HepG2 (cell line): ENCODE data around the gene LRRC4C. TPM values are rescaled to one million over a fixed set of nuclear protein-coding genes. Genes with fewer than 3 reads are reported as not detected.

Source experiments
- ATAC-seq: fragments of 200-7000 bp; cut with Tn5 transposase; 3 replicates; pipeline ENCODE4 v1.9.1; 2020; ENCODE audit warnings: mild to moderate bottlenecking, moderate library complexity
- BruUV-seq: library from RNA; stranded (reverse); fragments of 400-500 nt; replicated peaks from 2 replicates; lab custom pipeline; 2021; lab: Mats Ljungman, UMichigan
- CTCF ChIA-PET: fragments of 300-600 bp; formaldehyde crosslinking; extraction: SDS; loops from one replicate; lab custom pipeline; 2021; ENCODE audit warnings: low total read pairs, inconsistent platforms, low intra/inter-chr PET ratio; lab: Yijun Ruan, JAX
- POLR2A ChIA-PET: fragments of 350-600 bp; sonication (Branson Sonifier 250); formaldehyde crosslinking; loops from one replicate; lab custom pipeline; 2020; ENCODE audit warnings: antibody characterized with exemption, inconsistent platforms; lab: Yijun Ruan, JAX
- DNase-seq: peaks from one replicate; pipeline ENCODE4 v3.0.0-alpha.2; 2015; ENCODE audit warnings: low spot score
- FAIRE-seq: peaks from 3 replicates; lab custom pipeline; 2011; peaks lifted over from hg19 to GRCh38; lab: Jason Lieb, UNC
- H2AFZ ChIP-seq: one replicate; pipeline ENCODE4 v1.6.1; 2011; ENCODE audit warnings: low read length, inconsistent platforms
- H3K27ac ChIP-seq: fragments of 300-600 bp; 3 replicates; pipeline ENCODE4 v1.8.0; 2011; ENCODE audit warnings: mixed run types, mild to moderate bottlenecking, mixed read lengths, low read length, inconsistent platforms; ENCODE audit not compliant: insufficient read depth; ENCODE audit errors: extremely low read length
- H3K27me3 ChIP-seq, 2 experiments: fragments of 200-600 bp in 1 of 2; 2 replicates in 1 of 2; 3 replicates in 1 of 2; pipeline versions ENCODE4 v1.6.0 to v1.8.0; 2011; ENCODE audit warnings: low read length in 2 of 2, mild to moderate bottlenecking in 2 of 2, moderate library complexity in 2 of 2, inconsistent platforms in 1 of 2; ENCODE audit not compliant: insufficient read depth in 2 of 2, control insufficient read depth in 1 of 2
- H3K36me3 ChIP-seq, 2 experiments: fragments of 200-600 bp in 1 of 2; replicated peaks in 1 of 2; 2 replicates in 1 of 2; 3 replicates in 1 of 2; pipeline versions ENCODE4 v1.5.1 to v1.8.0; 2011; ENCODE audit warnings: low read length in 2 of 2, inconsistent platforms in 1 of 2; ENCODE audit not compliant: insufficient read depth in 2 of 2, control insufficient read depth in 1 of 2
- H3K4me1 ChIP-seq: 2 replicates; pipeline ENCODE4 v1.5.1; 2012; ENCODE audit warnings: low read length, inconsistent platforms; ENCODE audit not compliant: insufficient read depth
- H3K4me2 ChIP-seq: 2 replicates; pipeline ENCODE4 v1.6.0; 2011; ENCODE audit warnings: low read depth, low read length, inconsistent platforms
- H3K4me3 ChIP-seq, 3 experiments: fragments of 200-600 bp in 1 of 3; sonication (generic), shearing (Covaris generic) in 1 of 3; replicated peaks in 1 of 3; 2 replicates each; pipeline ENCODE4 v1.5.1; 2011 to 2016; ENCODE audit warnings: low read length in 3 of 3, inconsistent platforms in 2 of 3, low read depth in 2 of 3, mild to moderate bottlenecking in 2 of 3, control low read depth in 1 of 3, mixed read lengths in 1 of 3; ENCODE audit not compliant: insufficient read depth in 1 of 3
- H3K79me2 ChIP-seq: one replicate; pipeline ENCODE4 v1.6.1; 2011; ENCODE audit warnings: low read length, inconsistent platforms; ENCODE audit not compliant: insufficient read depth
- H3K9ac ChIP-seq: 2 replicates; pipeline ENCODE4 v1.6.0; 2011; ENCODE audit warnings: mild to moderate bottlenecking, low read depth, low read length, inconsistent platforms; ENCODE audit not compliant: insufficient read depth
- H3K9me3 ChIP-seq: 2 replicates; pipeline ENCODE4 v1.5.1; 2012; ENCODE audit warnings: mild to moderate bottlenecking, low read length
- H4K20me1 ChIP-seq: 2 replicates; pipeline ENCODE4 v1.6.0; 2011; ENCODE audit warnings: inconsistent platforms, mild to moderate bottlenecking, low read length, moderate library complexity; ENCODE audit not compliant: insufficient read depth
- ATF7 ChIP-seq, 2 experiments: fragments of 450-650 bp in 1 of 2; sonication (generic) in 1 of 2; formaldehyde crosslinking in 1 of 2; IDR thresholded peaks; 2 replicates each; pipeline versions ENCODE4 v1.4.0 to v1.6.1; 2016 to 2020; ENCODE audit warnings: antibody characterized with exemption in 1 of 2, mild to moderate bottlenecking in 1 of 2, missing genetic modification reagents in 1 of 2
- CREBL2 ChIP-seq: sonication (generic); formaldehyde crosslinking; IDR thresholded peaks from 2 replicates; pipeline ENCODE4 v1.8.1; 2023; ENCODE audit warnings: missing genetic modification reagents, mild to moderate bottlenecking, borderline replicate concordance
- E2F5 ChIP-seq: sonication (generic); formaldehyde crosslinking; conservative IDR thresholded peaks from 2 replicates; pipeline ENCODE4 v1.4.0; 2020; ENCODE audit warnings: missing genetic modification reagents
- FOSL2 ChIP-seq: sonication (generic); formaldehyde crosslinking; IDR thresholded peaks from 2 replicates; pipeline ENCODE4 v1.4.0; 2020; ENCODE audit warnings: missing genetic modification reagents
- JARID2 ChIP-seq: sonication (generic); formaldehyde crosslinking; IDR thresholded peaks from 2 replicates; pipeline ENCODE4 v1.8.1; 2023; ENCODE audit warnings: missing genetic modification reagents, inconsistent platforms; ENCODE audit not compliant: insufficient replicate concordance
- KLF6 ChIP-seq: IDR thresholded peaks from 2 replicates; pipeline ENCODE4 v1.8.0; 2016; ENCODE audit warnings: missing biosample characterization, missing genetic modification reagents
- NR2C2 ChIP-seq: sonication (generic); formaldehyde crosslinking; IDR thresholded peaks from 2 replicates; pipeline ENCODE4 v1.4.0; 2020; ENCODE audit warnings: missing genetic modification reagents, mild to moderate bottlenecking, moderate library complexity, borderline replicate concordance
- REPIN1 ChIP-seq: sonication (generic); formaldehyde crosslinking; IDR thresholded peaks from 2 replicates; pipeline ENCODE4 v1.8.0; 2022; ENCODE audit warnings: missing genetic modification reagents, low read depth, mild to moderate bottlenecking, borderline replicate concordance
- SP140L ChIP-seq: sonication (generic); formaldehyde crosslinking; IDR thresholded peaks from 2 replicates; pipeline ENCODE4 v1.4.0; 2020; ENCODE audit warnings: missing genetic modification reagents, borderline replicate concordance
- TBL1XR1 ChIP-seq: fragments of 150-350 bp; IDR thresholded peaks from 2 replicates; pipeline ENCODE4 v1.6.1; 2014; ENCODE audit warnings: borderline replicate concordance, low read length; ENCODE audit not compliant: partially characterized antibody
- TEAD3 ChIP-seq: optimal IDR thresholded peaks from 2 replicates; pipeline ENCODE3; 2016; ENCODE audit warnings: borderline replicate concordance
- TFE3 ChIP-seq: IDR thresholded peaks from 2 replicates; pipeline ENCODE4 v1.6.1; 2016
- ZNF12 ChIP-seq: sonication (generic); formaldehyde crosslinking; IDR thresholded peaks from 2 replicates; pipeline ENCODE4 v1.5.0; 2020; ENCODE audit warnings: missing genetic modification reagents
- ZNF30 ChIP-seq: sonication (generic); formaldehyde crosslinking; IDR thresholded peaks from 2 replicates; pipeline ENCODE4 v1.5.0; 2020; ENCODE audit warnings: mild to moderate bottlenecking, missing genetic modification reagents
- ZNF367 ChIP-seq: sonication (generic); formaldehyde crosslinking; IDR thresholded peaks from 2 replicates; pipeline ENCODE4 v1.4.0; 2020; ENCODE audit warnings: missing genetic modification reagents, borderline replicate concordance
- ZNF468 ChIP-seq: sonication (generic); formaldehyde crosslinking; IDR thresholded peaks from 2 replicates; pipeline ENCODE4 v1.8.0; 2022; ENCODE audit warnings: mild to moderate bottlenecking, moderate library complexity, missing genetic modification reagents
- ZNF484 ChIP-seq: sonication (generic); formaldehyde crosslinking; IDR thresholded peaks from 2 replicates; pipeline ENCODE4 v1.5.1; 2020; ENCODE audit warnings: mild to moderate bottlenecking, low read depth, missing genetic modification reagents, borderline replicate concordance
- ZNF614 ChIP-seq: IDR thresholded peaks from 2 replicates; pipeline ENCODE4 v1.6.1; 2018; ENCODE audit warnings: missing biosample characterization, missing genetic modification reagents, inconsistent platforms, borderline replicate concordance
- ZNF777 ChIP-seq: sonication (generic); formaldehyde crosslinking; IDR thresholded peaks from 2 replicates; pipeline ENCODE4 v1.4.0; 2020; ENCODE audit warnings: missing genetic modification reagents
- in situ Hi-C: cut with HindIII; loops from 2 replicates; pipeline ENCODE4 v1.10.0; 2017; ENCODE audit warnings: low pct_unique_long_range_greater_than_20kb; ENCODE audit not compliant: extremely low pct_ligation_motif_present
- intact Hi-C: fragments of 100-400 bp; cut with micrococcal nuclease; formaldehyde crosslinking; loops from one replicate; pipeline ENCODE4 v1.10.0; 2022; ENCODE audit not compliant: unreplicated experiment
- polyA plus RNA-seq, 8 experiments: library from polyadenylated mRNA; depleted of rRNA in 3 of 8; stranded (reverse) in 7 of 8; unstranded in 1 of 8; fragments of >200 nt; fragmentation: Illumina TruSeq in 4 of 8; extraction: Trizol in 4 of 8; gene quantifications; 2 replicates each; pipeline versions ENCODE4 v1.2.1 to v1.2.3, GENCODE V29; 2011 to 2016; ENCODE audit warnings: low read depth in 4 of 8, missing spikeins in 1 of 8, mixed read lengths in 1 of 8; ENCODE audit not compliant: insufficient read depth in 1 of 8
- total RNA-seq, 5 experiments: library from RNA; depleted of rRNA; stranded (reverse); fragments of >200 nt; fragmentation: Illumina TruSeq; extraction: Trizol; gene quantifications; 2 replicates each; pipeline ENCODE4 v1.2.3, GENCODE V29; 2016; ENCODE audit warnings: low read depth in 1 of 5
- TF ChIP-seq, protein P1 (sequence below): sonication (generic); formaldehyde crosslinking; IDR thresholded peaks from 2 replicates; pipeline ENCODE4 v1.5.1; 2020; ENCODE audit warnings: mild to moderate bottlenecking, missing genetic modification reagents

Gene LRRC4C
- total and polyA plus RNA-seq, 2 of the 13 experiments (the other 11 are each of a cell fraction or from before 2014, with no cell fraction given): not detected

DNA sequence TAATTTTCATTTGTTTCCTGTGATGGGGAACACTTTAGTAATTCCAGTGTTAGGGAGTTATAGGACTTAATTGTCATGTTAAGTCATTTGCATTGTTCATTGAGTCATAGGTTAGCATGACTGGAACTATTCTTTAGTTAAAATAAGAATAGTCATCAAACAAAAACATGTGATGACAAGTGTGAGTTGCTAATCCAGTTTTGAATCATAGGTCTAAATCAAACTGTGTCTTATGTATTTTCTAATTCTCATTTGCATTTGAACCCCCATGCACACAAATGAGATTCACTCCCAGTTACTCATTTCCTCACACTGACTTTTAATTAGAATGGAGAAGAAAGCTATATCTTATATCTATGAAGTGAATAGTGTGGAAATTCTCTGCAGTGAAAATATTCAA, 405.6 kb downstream of the LRRC4C start:
- no peaks in the 10 kb centered on the region for H3K4me1 ChIP-seq
- H3K9me3 ChIP-seq: peaks cover 72% of the 10 kb centered on the region
- no peak overlapping the region for H3K4me2 ChIP-seq
- TF ChIP-seq ZNF468 (CRISPR knock-in tag) (no peak), ZNF777 (CRISPR knock-in tag) (no peak), REPIN1 (CRISPR knock-in tag) (no peak), NR2C2 (CRISPR knock-in tag) (no peak), JARID2 (no peak), ZNF367 (CRISPR knock-in tag) (no peak), ZNF12 (no peak), KLF6 (CRISPR knock-in tag) (no peak), ZNF614 (no peak), CREBL2 (CRISPR knock-in tag) (no peak), SP140L (CRISPR knock-in tag) (no peak), TBL1XR1 (no peak), ZNF30 (CRISPR knock-in tag) (no peak), TFE3 (CRISPR knock-in tag) (no peak), FOSL2 (CRISPR knock-in tag) (no peak), TEAD3 (CRISPR knock-in tag) (no peak), E2F5 (CRISPR knock-in tag) (no peak), ATF7 (IDR thresholded peaks at IDR 0.05) (no peak), ATF7 (CRISPR knock-in tag; IDR thresholded peaks at IDR 0.05) (no peak), ZNF484 (CRISPR knock-in tag) (no peak)
- TF ChIP-seq, protein P1, sequence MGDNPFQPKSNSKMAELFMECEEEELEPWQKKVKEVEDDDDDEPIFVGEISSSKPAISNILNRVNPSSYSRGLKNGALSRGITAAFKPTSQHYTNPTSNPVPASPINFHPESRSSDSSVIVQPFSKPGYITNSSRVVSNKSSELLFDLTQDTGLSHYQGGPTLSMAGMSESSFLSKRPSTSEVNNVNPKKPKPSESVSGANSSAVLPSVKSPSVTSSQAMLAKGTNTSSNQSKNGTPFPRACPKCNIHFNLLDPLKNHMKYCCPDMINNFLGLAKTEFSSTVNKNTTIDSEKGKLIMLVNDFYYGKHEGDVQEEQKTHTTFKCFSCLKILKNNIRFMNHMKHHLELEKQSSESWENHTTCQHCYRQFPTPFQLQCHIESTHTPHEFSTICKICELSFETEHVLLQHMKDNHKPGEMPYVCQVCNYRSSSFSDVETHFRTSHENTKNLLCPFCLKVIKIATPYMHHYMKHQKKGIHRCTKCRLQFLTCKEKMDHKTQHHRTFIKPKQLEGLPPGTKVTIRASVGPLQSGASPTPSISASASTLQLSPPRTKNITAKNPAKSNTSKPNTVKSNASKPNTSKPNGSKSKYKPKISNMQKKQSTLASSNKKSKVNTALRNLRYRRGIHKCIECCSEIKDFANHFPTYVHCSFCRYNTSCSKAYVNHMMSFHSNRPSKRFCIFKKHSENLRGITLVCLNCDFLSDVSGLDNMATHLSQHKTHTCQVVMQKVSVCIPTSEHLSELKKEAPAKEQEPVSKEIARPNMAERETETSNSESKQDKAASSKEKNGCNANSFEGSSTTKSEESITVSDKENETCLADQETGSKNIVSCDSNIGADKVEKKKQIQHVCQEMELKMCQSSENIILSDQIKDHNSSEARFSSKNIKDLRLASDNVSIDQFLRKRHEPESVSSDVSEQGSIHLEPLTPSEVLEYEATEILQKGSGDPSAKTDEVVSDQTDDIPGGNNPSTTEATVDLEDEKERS (CRISPR knock-in tag): no peak
- DNase-seq (no peak), ATAC-seq (no peak), FAIRE-seq (no peak)
- no peak overlapping the region for H3K4me3 ChIP-seq
- in situ Hi-C loops: no loop called here
- no peaks in the 10 kb centered on the region for H3K27me3 ChIP-seq
- no peak overlapping the region for H2AFZ ChIP-seq
- CTCF ChIA-PET: no interaction called here
- intact Hi-C loops: no loop called here
- H3K36me3 ChIP-seq: no peaks in the 10 kb centered on the region
- no peaks in the 10 kb centered on the region for H4K20me1 ChIP-seq
- H3K79me2 ChIP-seq: no peaks in the 10 kb centered on the region
- no peak overlapping the region for H3K9ac ChIP-seq
- H3K27ac ChIP-seq: no peak overlapping the region
- BruUV-seq: no TSS peak
- POLR2A ChIA-PET: no interaction called here
